ENCODE results near the gene STXBP2. TPM values are rescaled to one million over a fixed set of nuclear protein-coding genes. Genes with fewer than 3 reads are reported as not detected.

Gene STXBP2
- total RNA-seq, 4 donors from 2014 or later, result 20.2 to 62.7 (median 27.0) TPM

DNA sequence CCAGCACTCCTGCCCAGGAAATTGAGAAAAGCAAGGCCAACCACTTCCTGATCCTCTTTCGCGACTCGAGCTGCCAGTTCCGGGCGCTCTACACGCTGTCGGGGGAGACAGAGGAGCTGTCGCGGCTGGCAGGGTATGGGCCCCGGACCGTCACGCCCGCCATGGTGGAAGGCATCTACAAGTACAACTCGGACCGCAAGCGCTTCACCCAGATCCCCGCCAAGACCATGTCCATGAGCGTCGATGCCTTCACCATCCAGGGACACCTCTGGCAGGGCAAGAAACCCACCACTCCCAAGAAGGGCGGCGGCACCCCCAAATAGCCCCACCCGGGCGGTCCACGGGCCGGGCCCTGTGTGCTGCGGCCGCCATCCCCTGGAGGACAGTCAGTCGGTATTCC, 19.2 kb upstream of the STXBP2 start:
- TF ChIP-seq, protein P1, sequence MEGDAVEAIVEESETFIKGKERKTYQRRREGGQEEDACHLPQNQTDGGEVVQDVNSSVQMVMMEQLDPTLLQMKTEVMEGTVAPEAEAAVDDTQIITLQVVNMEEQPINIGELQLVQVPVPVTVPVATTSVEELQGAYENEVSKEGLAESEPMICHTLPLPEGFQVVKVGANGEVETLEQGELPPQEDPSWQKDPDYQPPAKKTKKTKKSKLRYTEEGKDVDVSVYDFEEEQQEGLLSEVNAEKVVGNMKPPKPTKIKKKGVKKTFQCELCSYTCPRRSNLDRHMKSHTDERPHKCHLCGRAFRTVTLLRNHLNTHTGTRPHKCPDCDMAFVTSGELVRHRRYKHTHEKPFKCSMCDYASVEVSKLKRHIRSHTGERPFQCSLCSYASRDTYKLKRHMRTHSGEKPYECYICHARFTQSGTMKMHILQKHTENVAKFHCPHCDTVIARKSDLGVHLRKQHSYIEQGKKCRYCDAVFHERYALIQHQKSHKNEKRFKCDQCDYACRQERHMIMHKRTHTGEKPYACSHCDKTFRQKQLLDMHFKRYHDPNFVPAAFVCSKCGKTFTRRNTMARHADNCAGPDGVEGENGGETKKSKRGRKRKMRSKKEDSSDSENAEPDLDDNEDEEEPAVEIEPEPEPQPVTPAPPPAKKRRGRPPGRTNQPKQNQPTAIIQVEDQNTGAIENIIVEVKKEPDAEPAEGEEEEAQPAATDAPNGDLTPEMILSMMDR (IDR thresholded peaks at IDR 0.05; ENCODE audit: low read depth), result no peak

DNA sequence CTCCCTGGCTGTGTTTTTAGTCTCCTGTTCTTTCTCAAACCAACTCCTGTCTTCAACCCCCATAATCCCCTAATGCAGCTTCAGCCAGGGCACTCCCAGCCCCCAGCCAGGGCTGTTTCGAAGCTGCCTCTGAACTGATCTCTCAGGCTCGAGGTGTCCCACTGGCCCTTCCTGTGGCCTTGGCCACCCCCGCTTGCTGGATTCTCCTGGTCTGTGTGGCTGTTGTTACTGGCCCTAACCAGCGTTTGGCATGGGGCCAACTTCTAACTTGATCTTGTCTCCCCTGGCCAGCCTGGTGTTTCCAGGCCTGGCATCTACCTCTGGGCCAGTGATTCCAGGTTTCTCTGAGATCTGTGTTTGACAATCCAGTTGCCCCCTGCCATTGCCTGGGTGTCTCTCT, 18.6 kb upstream of the STXBP2 start:
- TF ChIP-seq, protein P1 (IDR thresholded peaks at IDR 0.05; ENCODE audit: low read depth), result no peak

DNA sequence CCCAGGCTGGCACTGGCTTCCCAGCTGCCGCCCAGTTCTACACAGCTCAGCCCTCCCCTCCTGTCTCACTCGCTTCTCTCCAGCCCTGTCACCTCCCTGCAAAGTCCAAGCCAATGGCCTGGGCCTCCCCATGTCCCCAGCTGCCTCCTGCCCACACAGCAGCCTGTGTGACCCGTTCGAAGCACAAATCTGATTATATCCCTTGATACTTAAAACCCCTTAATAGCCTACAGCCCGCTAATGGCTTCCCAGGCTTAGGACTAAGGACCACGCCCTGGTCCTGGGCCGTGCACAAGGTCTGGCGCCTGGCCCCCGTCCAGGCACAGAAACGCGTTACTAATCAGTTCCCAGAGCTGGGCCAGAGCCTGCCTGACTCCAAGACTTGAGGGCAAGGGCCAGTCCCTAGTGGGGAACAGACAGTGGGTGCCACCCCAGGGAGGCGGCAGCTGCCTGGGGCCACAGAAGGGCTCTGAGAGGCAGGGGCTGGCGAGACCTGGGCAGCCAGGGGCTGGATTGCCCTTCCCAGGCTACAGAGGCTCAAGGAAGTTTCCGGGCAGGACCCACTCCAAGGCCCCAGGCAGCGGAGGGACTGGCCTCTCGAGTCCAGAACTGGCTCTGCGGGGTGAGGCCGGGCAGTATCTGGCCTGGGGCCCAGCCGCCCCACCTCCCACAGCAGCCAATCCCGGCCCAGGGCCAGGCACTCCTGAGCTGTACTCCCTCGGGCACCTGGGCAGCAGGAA, 18.0 kb upstream of the STXBP2 start:
- TF ChIP-seq, protein P1 (IDR thresholded peaks at IDR 0.05; ENCODE audit: low read depth), result no peak

DNA sequence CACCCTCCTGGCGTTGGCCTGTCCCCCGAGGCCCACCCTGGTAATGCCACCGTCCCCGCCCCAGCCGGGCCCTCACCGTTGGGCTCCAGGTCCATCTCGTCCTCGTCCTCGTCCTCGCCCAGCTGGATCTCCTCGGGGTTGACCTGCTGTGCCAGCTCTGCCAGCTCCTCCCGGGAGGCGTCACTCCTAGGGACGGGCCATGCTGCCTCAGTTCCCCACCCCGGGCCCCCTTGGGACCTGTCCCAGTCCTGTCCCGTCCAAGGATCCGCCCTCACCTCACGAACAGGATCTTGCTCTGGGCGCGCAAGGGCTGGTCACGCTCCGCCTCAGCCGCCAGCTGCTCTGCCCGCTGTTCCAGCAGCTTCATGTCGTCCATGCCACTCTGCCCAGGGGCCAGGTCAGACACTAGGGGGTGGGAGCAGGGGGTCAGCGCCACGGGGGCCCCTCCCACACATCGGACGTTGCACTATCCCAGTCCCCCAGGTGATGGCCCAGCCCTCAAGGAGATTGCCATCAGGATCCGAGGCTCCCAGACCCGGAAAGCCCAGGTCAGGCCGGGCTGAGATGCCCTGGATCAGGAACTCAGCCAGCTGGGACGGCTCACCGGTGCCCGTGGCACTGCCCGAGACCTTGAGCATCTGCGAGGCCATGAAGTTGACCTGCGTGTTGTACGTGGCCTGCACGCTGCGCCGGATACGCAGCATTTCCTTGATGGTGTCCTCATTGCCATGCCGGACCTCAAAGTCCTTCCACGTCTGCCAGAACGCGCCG, 17.1 kb upstream of the STXBP2 start:
- TF ChIP-seq, protein P1 (IDR thresholded peaks at IDR 0.05; ENCODE audit: low read depth), result no peak

DNA sequence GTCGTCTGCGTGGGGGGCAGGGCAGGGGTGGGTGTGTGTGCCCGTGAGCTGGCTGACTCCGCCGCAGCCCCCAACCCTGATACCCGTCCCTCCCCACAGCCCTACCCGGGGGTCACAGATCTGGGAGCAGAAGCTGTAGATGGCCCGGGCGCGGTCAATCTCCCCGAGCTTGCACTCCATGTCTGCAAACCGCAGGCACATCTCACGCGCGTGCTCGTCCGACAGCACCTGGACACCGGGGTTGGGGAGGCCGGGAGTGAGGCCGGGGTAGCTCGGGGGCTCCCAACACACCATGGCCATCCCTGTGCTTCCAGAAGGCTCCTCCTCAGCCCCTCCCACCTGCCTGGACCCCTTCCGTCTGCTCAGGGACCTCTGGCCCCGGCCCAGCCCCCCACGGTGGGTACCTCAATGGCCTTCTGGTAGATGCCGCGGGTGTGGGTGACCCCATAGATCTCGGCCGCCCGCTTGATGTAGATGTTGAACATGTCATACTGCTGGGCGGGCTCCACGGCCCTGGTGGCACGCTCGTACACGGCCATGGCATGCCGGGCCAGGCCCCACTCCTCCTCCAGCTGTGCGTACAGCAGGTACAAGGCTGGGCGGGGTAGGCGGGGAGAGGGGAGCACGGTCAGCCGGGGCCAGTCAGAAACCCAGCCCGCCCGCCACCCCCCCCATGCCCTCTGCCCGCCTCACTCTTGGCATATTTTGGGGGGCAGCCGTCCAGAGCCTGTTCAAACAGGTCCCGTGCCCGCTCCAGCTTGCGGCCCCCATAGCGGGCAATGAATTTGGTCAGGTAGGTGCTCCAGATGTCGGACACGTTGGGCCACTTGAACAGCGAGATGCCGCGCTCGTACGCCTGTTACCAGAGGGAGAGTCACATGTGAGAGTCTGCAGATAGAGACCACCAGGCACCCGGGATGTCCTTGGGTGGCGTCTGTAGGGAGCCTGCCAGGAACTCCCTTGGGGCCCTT, 16.2 kb upstream of the STXBP2 start:
- TF ChIP-seq, protein P1 (IDR thresholded peaks at IDR 0.05; ENCODE audit: low read depth), result no peak

DNA sequence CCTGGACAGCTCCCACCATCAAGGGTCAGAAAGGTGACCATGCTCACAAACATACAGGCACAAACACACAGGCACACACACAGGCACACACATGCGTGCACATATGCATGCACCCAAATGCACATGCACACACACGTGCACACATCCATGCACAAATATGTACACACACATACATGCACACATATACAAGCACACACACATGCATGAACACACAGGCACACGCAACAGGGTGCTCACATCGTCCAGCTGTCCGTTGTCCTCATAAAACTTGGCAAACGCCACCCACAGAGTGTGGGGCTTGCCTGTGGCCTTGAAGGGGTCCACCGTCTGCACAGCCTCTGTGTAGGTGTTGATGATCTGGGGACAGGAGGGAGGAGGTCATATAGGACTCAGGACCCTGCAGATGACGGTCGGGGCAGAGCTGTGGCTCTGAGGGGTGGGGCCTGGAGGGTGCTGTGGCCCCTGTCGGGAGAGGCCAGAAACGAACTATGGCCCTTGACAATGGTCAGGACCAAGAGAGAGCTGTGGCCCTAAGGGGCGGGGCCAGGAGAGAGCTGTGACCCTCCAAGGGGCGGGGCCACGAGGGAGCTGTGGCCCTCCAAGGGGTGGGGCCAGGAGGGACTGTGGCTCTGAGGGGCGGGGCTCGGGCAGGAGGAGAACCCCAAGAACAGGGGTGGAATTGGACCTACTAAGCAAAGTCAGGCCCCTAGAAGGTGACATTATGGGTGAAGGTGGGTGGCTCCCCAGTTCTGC, 13.8 kb upstream of the STXBP2 start:
- TF ChIP-seq, protein P1 (IDR thresholded peaks at IDR 0.05; ENCODE audit: low read depth), result no peak
